T-helper 1 cell treated with Interleukin-12 subunit alpha and Interleukin-12 subunit beta and Interleukin-4 antibody, amounts not matched to agents 30 μg/mL and 1 μg/mL, for 36 hours (primary cell): ENCODE data around the gene ADPGK.
"Not testable (repeated sequence)": the region's sequence is repeated elsewhere in the genome, so short reads cannot be mapped to it uniquely, and the experiment has no call there.

Experiments
- H3K27ac Mint-ChIP-seq: one replicate; pipeline ENCODE4 v1.8.0; 2021; ENCODE audit warnings: mild to moderate bottlenecking, mixed read lengths
- H3K27me3 Mint-ChIP-seq: one replicate; pipeline ENCODE4 v1.8.0; 2021; ENCODE audit warnings: low read depth, mixed read lengths
- H3K36me3 Mint-ChIP-seq: one replicate; pipeline ENCODE4 v1.8.0; 2021; ENCODE audit warnings: low read depth, mixed read lengths
- H3K4me1 Mint-ChIP-seq: one replicate; pipeline ENCODE4 v1.8.0; 2021; ENCODE audit warnings: low read depth, mixed read lengths
- H3K4me3 Mint-ChIP-seq: one replicate; pipeline ENCODE4 v1.8.0; 2021; ENCODE audit warnings: mild to moderate bottlenecking, moderate library complexity, mixed read lengths
- H3K9me3 Mint-ChIP-seq: one replicate; pipeline ENCODE4 v1.8.0; 2021; ENCODE audit warnings: mixed read lengths

ADPGK gene

GRCh38 chr15:72783640-72784455 is at the start of gene ADPGK:
Gene ADPGK (minus strand): TSS chr15:72783758. CDS start chr15:72783691, 67 bp downstream.
- H3K36me3 Mint-ChIP-seq = peaks cover 20% of the 10 kb centered on the region
- H3K27ac Mint-ChIP-seq = peak within 1 kb of the TSS; percentile 98
- H3K27me3 Mint-ChIP-seq = no peaks in the 10 kb centered on the region
- peak within 1 kb of the TSS; percentile 93 for H3K4me3 Mint-ChIP-seq
- H3K4me1 Mint-ChIP-seq = peaks cover 48% of the 10 kb centered on the region
- H3K9me3 Mint-ChIP-seq = no peaks in the 10 kb centered on the region

GRCh38 chr15:72827226-72827625 is 43.7 kb upstream of the ADPGK start:
- Mint-ChIP-seq H3K27ac (no peak overlapping the region), H3K36me3 (no peaks in the 10 kb centered on the region), H3K27me3 (peaks cover 17% of the 10 kb centered on the region), H3K4me1 (no peaks in the 10 kb centered on the region), H3K4me3 (no peak overlapping the region), H3K9me3 (no peaks in the 10 kb centered on the region)

- Mint-ChIP-seq H3K27me3 (peaks cover 11% of the 10 kb centered on the region), H3K9me3 (no peaks in the 10 kb centered on the region), H3K4me3 (no peak overlapping the region), H3K27ac (no peak overlapping the region), H3K36me3 (no peaks in the 10 kb centered on the region), H3K4me1 (no peaks in the 10 kb centered on the region)
Measured at GRCh38 chr15:72826611-72827010, 43.1 kb upstream of the ADPGK start.

- no peak overlapping the region for H3K27ac Mint-ChIP-seq
- H3K27me3 Mint-ChIP-seq = peaks cover 4% of the 10 kb centered on the region
- H3K36me3 Mint-ChIP-seq = no peaks in the 10 kb centered on the region
- H3K4me1 Mint-ChIP-seq = no peaks in the 10 kb centered on the region
- no peak overlapping the region for H3K4me3 Mint-ChIP-seq
- H3K9me3 Mint-ChIP-seq = no peaks in the 10 kb centered on the region
Measured at GRCh38 chr15:72825829-72826228, 42.3 kb upstream of the ADPGK start.

- peaks cover 3% of the 10 kb centered on the region for H3K27me3 Mint-ChIP-seq
- H3K9me3 Mint-ChIP-seq = no peaks in the 10 kb centered on the region
- H3K36me3 Mint-ChIP-seq = no peaks in the 10 kb centered on the region
- H3K4me1 Mint-ChIP-seq = no peaks in the 10 kb centered on the region
- no peak overlapping the region for H3K4me3 Mint-ChIP-seq
- H3K27ac Mint-ChIP-seq = no peak overlapping the region
Measured at GRCh38 chr15:72824781-72825180, 41.2 kb upstream of the ADPGK start.

- no peaks in the 10 kb centered on the region for H3K4me1 Mint-ChIP-seq
- H3K27me3 Mint-ChIP-seq = peaks cover 7% of the 10 kb centered on the region
- H3K4me3 Mint-ChIP-seq = no peak overlapping the region
- no peaks in the 10 kb centered on the region for H3K36me3 Mint-ChIP-seq
- no peaks in the 10 kb centered on the region for H3K9me3 Mint-ChIP-seq
- H3K27ac Mint-ChIP-seq = no peak overlapping the region
Measured at GRCh38 chr15:72824112-72824511, 40.6 kb upstream of the ADPGK start.

- no peaks in the 10 kb centered on the region for H3K9me3 Mint-ChIP-seq
- no peaks in the 10 kb centered on the region for H3K4me1 Mint-ChIP-seq
- H3K27ac Mint-ChIP-seq = no peak overlapping the region
- peaks cover 15% of the 10 kb centered on the region for H3K27me3 Mint-ChIP-seq
- H3K4me3 Mint-ChIP-seq = no peak overlapping the region
- H3K36me3 Mint-ChIP-seq = no peaks in the 10 kb centered on the region
Measured at GRCh38 chr15:72820278-72820677, 36.7 kb upstream of the ADPGK start.

- Mint-ChIP-seq H3K4me3 (no peak overlapping the region), H3K27ac (no peak overlapping the region), H3K4me1 (no peaks in the 10 kb centered on the region), H3K36me3 (no peaks in the 10 kb centered on the region), H3K27me3 (peaks cover 15% of the 10 kb centered on the region), H3K9me3 (no peaks in the 10 kb centered on the region)
Measured at GRCh38 chr15:72818632-72819031, 35.1 kb upstream of the ADPGK start.

GRCh38 chr15:72813345-72814004 is 29.9 kb upstream of the ADPGK start:
- H3K36me3 Mint-ChIP-seq = no peaks in the 10 kb centered on the region
- H3K4me1 Mint-ChIP-seq = peaks cover 7% of the 10 kb centered on the region
- no peak overlapping the region for H3K27ac Mint-ChIP-seq
- H3K27me3 Mint-ChIP-seq = peaks cover 27% of the 10 kb centered on the region
- H3K9me3 Mint-ChIP-seq = no peaks in the 10 kb centered on the region
- no peak overlapping the region for H3K4me3 Mint-ChIP-seq

GRCh38 chr15:72809329-72809728 is 25.8 kb upstream of the ADPGK start:
- no peak overlapping the region for H3K27ac Mint-ChIP-seq

GRCh38 chr15:72807346-72807745 is 23.8 kb upstream of the ADPGK start:
- peaks cover 27% of the 10 kb centered on the region for H3K27me3 Mint-ChIP-seq
- not testable (repeated sequence) for H3K36me3 Mint-ChIP-seq, H3K4me3 Mint-ChIP-seq, H3K27ac Mint-ChIP-seq, H3K9me3 Mint-ChIP-seq, H3K4me1 Mint-ChIP-seq

More at GRCh38 chr15:72809329-72809728, 25.8 kb upstream of the ADPGK start:
- H3K4me3 Mint-ChIP-seq = no peak overlapping the region
- peaks cover 7% of the 10 kb centered on the region for H3K4me1 Mint-ChIP-seq
- H3K36me3 Mint-ChIP-seq = no peaks in the 10 kb centered on the region
- peaks cover 23% of the 10 kb centered on the region for H3K27me3 Mint-ChIP-seq
- peaks cover 4% of the 10 kb centered on the region for H3K9me3 Mint-ChIP-seq

- Mint-ChIP-seq H3K27ac (no peak overlapping the region), H3K9me3 (peaks cover under 1% of the 10 kb centered on the region), H3K27me3 (peaks cover 40% of the 10 kb centered on the region), H3K4me1 (no peaks in the 10 kb centered on the region), H3K36me3 (no peaks in the 10 kb centered on the region), H3K4me3 (no peak overlapping the region)
Measured at GRCh38 chr15:72803006-72803405, 19.4 kb upstream of the ADPGK start.

- no peaks in the 10 kb centered on the region for H3K36me3 Mint-ChIP-seq
- H3K9me3 Mint-ChIP-seq = no peaks in the 10 kb centered on the region
- peaks cover 40% of the 10 kb centered on the region for H3K27me3 Mint-ChIP-seq
- no peak overlapping the region for H3K4me3 Mint-ChIP-seq
- H3K27ac Mint-ChIP-seq = no peak overlapping the region
- peaks cover 3% of the 10 kb centered on the region for H3K4me1 Mint-ChIP-seq
Measured at GRCh38 chr15:72801590-72802325, 18.2 kb upstream of the ADPGK start.

- Mint-ChIP-seq H3K4me1 (peaks cover 7% of the 10 kb centered on the region), H3K9me3 (no peaks in the 10 kb centered on the region), H3K27ac (no peak overlapping the region), H3K4me3 (no peak overlapping the region), H3K36me3 (no peaks in the 10 kb centered on the region), H3K27me3 (peaks cover 45% of the 10 kb centered on the region)
Measured at GRCh38 chr15:72800833-72801481, 17.4 kb upstream of the ADPGK start.
